ENCODE results near the gene DNPEP. TPM values are rescaled to one million over a fixed set of nuclear protein-coding genes. Genes with fewer than 3 reads are reported as not detected.

Gene DNPEP
- polyA plus RNA-seq, 1 experiment: 134 TPM

DNA sequence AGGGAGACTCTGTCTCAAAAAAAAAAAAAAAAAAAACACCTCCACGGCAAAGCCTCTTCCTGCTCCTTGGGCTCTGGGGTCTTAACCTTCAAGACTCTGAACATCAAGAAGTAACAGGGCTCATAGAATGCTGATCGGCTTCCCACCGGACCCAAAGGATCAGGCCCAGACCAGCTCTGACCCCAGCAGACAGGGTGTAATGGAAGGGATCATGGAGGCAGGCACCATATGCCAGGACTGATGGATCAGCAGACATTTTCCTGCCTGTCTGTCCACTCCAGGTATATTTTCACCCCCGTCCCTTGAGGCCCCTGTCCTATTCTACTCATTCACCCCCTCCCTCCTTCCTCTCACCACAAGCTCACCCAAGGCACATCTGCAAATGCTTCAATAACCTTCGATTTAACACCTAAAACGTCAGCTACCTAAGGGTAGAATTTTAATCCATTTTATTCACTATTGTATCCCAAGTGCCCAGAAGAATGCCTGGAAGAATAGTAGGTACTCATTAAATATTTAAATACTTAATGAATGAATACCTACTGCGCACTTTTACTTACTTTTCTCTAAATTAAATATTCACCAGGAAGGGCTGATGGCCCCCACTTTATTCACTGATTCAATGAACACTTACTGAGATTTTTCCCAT, 42.4 kb upstream of the DNPEP start:
- Histone ChIP-seq H3K27me3 (ENCODE audit: control insufficient read depth, insufficient read depth, low read length) (no peaks in the 10 kb centered on the region), H3K4me3 (ENCODE audit: low read depth, low read length) (no peak overlapping the region), H3K36me3 (ENCODE audit: control insufficient read depth, insufficient read depth, low read length) (no peaks in the 10 kb centered on the region)
- DNase-seq (ENCODE audit: low read depth): no peak
- TF ChIP-seq, protein P1, sequence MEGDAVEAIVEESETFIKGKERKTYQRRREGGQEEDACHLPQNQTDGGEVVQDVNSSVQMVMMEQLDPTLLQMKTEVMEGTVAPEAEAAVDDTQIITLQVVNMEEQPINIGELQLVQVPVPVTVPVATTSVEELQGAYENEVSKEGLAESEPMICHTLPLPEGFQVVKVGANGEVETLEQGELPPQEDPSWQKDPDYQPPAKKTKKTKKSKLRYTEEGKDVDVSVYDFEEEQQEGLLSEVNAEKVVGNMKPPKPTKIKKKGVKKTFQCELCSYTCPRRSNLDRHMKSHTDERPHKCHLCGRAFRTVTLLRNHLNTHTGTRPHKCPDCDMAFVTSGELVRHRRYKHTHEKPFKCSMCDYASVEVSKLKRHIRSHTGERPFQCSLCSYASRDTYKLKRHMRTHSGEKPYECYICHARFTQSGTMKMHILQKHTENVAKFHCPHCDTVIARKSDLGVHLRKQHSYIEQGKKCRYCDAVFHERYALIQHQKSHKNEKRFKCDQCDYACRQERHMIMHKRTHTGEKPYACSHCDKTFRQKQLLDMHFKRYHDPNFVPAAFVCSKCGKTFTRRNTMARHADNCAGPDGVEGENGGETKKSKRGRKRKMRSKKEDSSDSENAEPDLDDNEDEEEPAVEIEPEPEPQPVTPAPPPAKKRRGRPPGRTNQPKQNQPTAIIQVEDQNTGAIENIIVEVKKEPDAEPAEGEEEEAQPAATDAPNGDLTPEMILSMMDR (IDR thresholded peaks at IDR 0.05; ENCODE audit: insufficient read depth, low read depth, low read length): no peak
- ChIA-PET CTCF (interaction anchor here (0.9 to 2.6 kb wide), 17 partner anchors 10 to 297 kb away, joined by 3 to 21 read pairs (median 5); partner anchors contain the start of gene DES), POLR2A (no interaction called here)

DNA sequence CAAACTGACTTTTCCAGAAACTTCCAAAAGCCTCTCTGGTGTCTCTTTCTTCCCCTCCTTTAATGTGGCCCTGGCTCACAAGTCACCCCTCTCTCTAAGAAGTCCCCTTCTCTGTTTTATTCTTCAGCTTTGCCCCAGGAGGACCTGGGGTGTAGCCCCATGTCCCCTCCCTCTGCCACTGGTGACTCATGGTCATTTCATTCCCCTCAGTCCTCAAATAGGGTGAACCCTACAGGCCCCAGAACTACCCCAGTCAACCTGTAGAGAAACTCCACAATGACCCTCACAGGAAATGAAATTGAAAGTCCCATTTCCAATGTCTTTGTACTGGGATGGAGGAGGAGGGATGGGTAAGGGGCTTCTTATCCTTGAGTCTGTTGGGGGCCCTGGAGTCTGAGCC, 40.8 kb upstream of the DNPEP start:
- CTCF ChIA-PET: interaction anchor here (1.0 to 2.9 kb wide), 5 partner anchors 26 to 101 kb away, joined by 3 to 11 read pairs (median 5); no protein-coding TSS in a partner anchor

GRCh38 chr2:219426534-219427136, 38.9 kb upstream of the DNPEP start:
- Histone ChIP-seq H3K36me3 (ENCODE audit: control insufficient read depth, insufficient read depth, low read length) (no peaks in the 10 kb centered on the region), H3K4me3 (ENCODE audit: low read depth, low read length) (no peak overlapping the region), H3K27me3 (ENCODE audit: control insufficient read depth, insufficient read depth, low read length) (no peaks in the 10 kb centered on the region)
- ChIA-PET CTCF (interaction anchor here (1.8 to 2.9 kb wide), 3 partner anchors 11 to 103 kb away, joined by 5 to 11 read pairs (median 9); no protein-coding TSS in a partner anchor), POLR2A (no interaction called here)
- no peak for DNase-seq (ENCODE audit: low read depth)
- TF ChIP-seq, protein P1 (IDR thresholded peaks at IDR 0.05; ENCODE audit: insufficient read depth, low read depth, low read length): no peak

More for the DNA sequence above, 40.8 kb upstream of the DNPEP start:
- POLR2A ChIA-PET: no interaction called here
- no peak overlapping the region for H3K4me3 ChIP-seq (ENCODE audit: low read depth, low read length)
- no peaks in the 10 kb centered on the region for H3K36me3 ChIP-seq (ENCODE audit: control insufficient read depth, insufficient read depth, low read length)
- DNase-seq (ENCODE audit: low read depth): no peak
- H3K27me3 ChIP-seq (ENCODE audit: control insufficient read depth, insufficient read depth, low read length): no peaks in the 10 kb centered on the region
- TF ChIP-seq, protein P1 (IDR thresholded peaks at IDR 0.05; ENCODE audit: insufficient read depth, low read depth, low read length): no peak

GRCh38 chr2:219426068-219426443, 38.3 kb upstream of the DNPEP start:
- ChIA-PET POLR2A (no interaction called here), CTCF (no interaction called here)
- Histone ChIP-seq H3K27me3 (ENCODE audit: control insufficient read depth, insufficient read depth, low read length) (no peaks in the 10 kb centered on the region), H3K4me3 (ENCODE audit: low read depth, low read length) (no peak overlapping the region), H3K36me3 (ENCODE audit: control insufficient read depth, insufficient read depth, low read length) (no peaks in the 10 kb centered on the region)
- no peak for DNase-seq (ENCODE audit: low read depth)
- TF ChIP-seq, protein P1 (IDR thresholded peaks at IDR 0.05; ENCODE audit: insufficient read depth, low read depth, low read length): no peak

DNA sequence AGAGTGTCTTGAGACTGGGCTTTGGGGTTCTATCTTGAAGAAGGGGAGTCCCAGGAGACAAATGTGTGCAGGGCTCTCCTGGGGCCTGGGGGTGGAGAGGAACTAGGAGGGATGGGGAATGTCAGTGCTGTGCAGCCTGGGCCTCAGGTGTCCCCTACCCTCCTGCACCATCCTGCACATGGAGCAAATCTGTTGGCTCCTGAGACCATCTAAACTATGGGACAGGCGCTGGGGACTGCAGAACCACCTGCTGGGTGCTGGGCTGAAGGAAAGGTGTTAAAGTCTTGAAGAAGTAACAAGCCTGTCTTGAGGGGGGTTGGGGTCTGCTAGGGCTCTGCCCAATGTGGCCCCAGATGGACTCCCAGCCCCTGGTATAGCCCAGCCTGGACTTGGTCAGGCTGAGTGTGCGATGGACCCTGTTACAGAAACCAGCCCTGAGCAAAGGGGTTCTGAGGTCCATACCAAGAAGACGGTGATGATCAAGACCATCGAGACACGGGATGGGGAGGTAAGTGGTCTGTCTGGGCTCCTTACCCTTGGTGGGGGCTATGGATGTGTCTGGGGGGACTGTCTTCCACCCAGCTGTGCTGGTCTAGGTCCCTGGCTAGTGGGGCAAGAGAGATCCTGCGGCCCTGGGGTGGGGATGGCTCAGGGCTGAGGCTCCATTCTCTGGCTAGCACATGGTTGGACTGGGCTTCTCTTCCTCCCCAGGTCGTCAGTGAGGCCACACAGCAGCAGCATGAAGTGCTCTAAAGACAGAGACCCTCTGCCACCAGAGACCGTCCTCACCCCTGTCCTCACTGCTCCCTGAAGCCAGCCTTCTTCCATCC, 37.7 kb upstream of the DNPEP start:
- no peaks in the 10 kb centered on the region for H3K27me3 ChIP-seq (ENCODE audit: control insufficient read depth, insufficient read depth, low read length)
- CTCF ChIA-PET: no interaction called here
- no peaks in the 10 kb centered on the region for H3K36me3 ChIP-seq (ENCODE audit: control insufficient read depth, insufficient read depth, low read length)
- TF ChIP-seq, protein P1 (IDR thresholded peaks at IDR 0.05; ENCODE audit: insufficient read depth, low read depth, low read length): no peak
- no peak for DNase-seq (ENCODE audit: low read depth)
- POLR2A ChIA-PET: no interaction called here
- H3K4me3 ChIP-seq (ENCODE audit: low read depth, low read length): no peak overlapping the region
